ENCODE data around the gene OR56B4.
"Not testable (repeated sequence)": the region's sequence is repeated elsewhere in the genome, so short reads cannot be mapped to it uniquely, and the experiment has no call there.

Gene OR56B4

GRCh38 chr11:6132431-6132830, 24.9 kb downstream of the OR56B4 start:
- TF ChIP-seq HDGF (IDR thresholded peaks at IDR 0.05; ENCODE audit: borderline replicate concordance) (no peak), L3MBTL2 (conservative IDR thresholded peaks at IDR 0.05) (no peak), BHLHE40 (IDR thresholded peaks at IDR 0.05; ENCODE audit: borderline replicate concordance) (no peak), TARDBP (IDR thresholded peaks at IDR 0.05) (no peak), CTBP1 (IDR thresholded peaks at IDR 0.05; ENCODE audit: borderline replicate concordance) (no peak)
- no peak for DNase-seq (ENCODE audit: extremely low spot score)
- ChIA-PET POLR2A (no interaction called here), CTCF (no interaction called here)

GRCh38 chr11:6135936-6136335, 28.5 kb downstream of the OR56B4 start:
- DNase-seq (ENCODE audit: extremely low spot score); POLR2A ChIA-PET: not testable (repeated sequence)
- CTCF ChIA-PET: interaction anchor here (1.4 kb wide), 1 partner anchor 227 kb away, joined by 4 read pairs; no protein-coding TSS in a partner anchor

DNA sequence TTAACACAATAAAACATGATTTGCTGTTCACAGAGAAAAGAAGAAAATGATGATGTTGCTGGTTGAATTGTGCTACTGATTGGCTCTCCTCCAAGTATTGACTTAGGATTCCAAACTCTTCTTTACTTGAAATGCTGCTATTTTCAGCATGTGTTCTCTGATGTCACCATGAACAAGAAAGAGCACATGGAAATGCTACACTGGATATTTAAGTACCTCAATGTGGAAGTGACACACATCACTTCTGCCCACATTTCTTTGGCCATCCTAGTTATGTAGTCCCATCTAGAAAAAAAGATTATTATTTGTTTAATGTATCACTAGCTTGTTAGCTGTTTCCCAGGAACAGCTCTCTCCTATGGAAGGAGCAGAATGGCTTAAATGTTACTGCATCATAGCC, 35.5 kb downstream of the OR56B4 start:
- DNase-seq (ENCODE audit: extremely low spot score): no peak
- TF ChIP-seq CTBP1 (IDR thresholded peaks at IDR 0.05; ENCODE audit: borderline replicate concordance): no peak
- TF ChIP-seq SUZ12 (IDR thresholded peaks at IDR 0.05): no peak
- no peak for TF ChIP-seq ZNF384 (IDR thresholded peaks at IDR 0.05)
- ChIA-PET POLR2A (no interaction called here), CTCF (no interaction called here)

DNA sequence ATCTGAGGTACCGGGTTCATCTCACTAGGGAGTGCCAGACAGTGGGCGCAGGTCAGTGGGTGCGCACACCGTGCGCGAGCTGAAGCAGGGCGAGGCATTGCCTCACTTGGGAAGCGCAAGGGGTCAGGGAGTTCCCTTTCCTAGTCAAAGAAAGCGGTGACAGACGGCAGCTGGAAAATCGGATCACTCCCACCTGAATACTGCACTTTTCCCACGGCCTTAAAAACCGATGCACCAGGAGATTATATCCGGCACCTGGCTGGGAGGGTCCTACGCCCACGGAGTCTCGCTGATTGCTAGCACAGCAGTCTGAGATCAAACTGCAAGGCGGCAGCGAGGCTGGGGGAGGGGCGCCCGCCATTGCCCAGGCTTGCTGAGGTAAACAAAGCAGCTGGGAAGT, 36.3 kb downstream of the OR56B4 start:
- DNase-seq (ENCODE audit: extremely low spot score); POLR2A ChIA-PET; CTCF ChIA-PET: not testable (repeated sequence)

DNA sequence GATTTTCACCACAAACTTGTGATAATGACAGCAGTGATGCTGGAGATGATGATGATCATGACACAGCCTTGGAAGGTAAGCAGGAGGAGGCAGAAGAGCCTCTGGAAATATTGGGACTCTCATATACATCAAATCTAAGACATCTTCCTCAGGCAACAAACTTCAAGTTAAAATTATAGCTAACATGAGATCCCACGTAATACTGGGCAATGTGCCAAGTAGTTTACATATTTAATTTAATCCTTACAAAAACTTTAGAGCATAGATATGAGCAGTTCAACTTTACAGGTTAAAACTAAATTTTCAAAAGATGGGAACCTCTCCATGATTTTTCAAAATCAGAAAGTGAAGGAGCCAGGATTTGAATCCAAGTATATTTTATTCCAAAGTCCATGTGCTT, 43.6 kb downstream of the OR56B4 start:
- CTCF ChIA-PET: no interaction called here
- POLR2A ChIA-PET: no interaction called here
- TF ChIP-seq ZNF384 (IDR thresholded peaks at IDR 0.05) (no peak), HDGF (IDR thresholded peaks at IDR 0.05; ENCODE audit: borderline replicate concordance) (no peak), CTBP1 (IDR thresholded peaks at IDR 0.05; ENCODE audit: borderline replicate concordance) (no peak), SUZ12 (IDR thresholded peaks at IDR 0.05) (no peak), ELF4 (IDR thresholded peaks at IDR 0.05) (no peak), TARDBP (IDR thresholded peaks at IDR 0.05) (no peak), L3MBTL2 (conservative IDR thresholded peaks at IDR 0.05) (no peak), FOXA1 (IDR thresholded peaks at IDR 0.05) (no peak), ARNT (IDR thresholded peaks at IDR 0.05) (no peak), LEF1 (IDR thresholded peaks at IDR 0.05; ENCODE audit: borderline replicate concordance) (no peak), SP1 (IDR thresholded peaks at IDR 0.05) (no peak), FOXM1 (IDR thresholded peaks at IDR 0.05; ENCODE audit: borderline replicate concordance) (no peak)
- TF ChIP-seq, protein P1, sequence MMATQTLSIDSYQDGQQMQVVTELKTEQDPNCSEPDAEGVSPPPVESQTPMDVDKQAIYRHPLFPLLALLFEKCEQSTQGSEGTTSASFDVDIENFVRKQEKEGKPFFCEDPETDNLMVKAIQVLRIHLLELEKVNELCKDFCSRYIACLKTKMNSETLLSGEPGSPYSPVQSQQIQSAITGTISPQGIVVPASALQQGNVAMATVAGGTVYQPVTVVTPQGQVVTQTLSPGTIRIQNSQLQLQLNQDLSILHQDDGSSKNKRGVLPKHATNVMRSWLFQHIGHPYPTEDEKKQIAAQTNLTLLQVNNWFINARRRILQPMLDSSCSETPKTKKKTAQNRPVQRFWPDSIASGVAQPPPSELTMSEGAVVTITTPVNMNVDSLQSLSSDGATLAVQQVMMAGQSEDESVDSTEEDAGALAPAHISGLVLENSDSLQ (IDR thresholded peaks at IDR 0.05): no peak
- DNase-seq (ENCODE audit: extremely low spot score): no peak

GRCh38 chr11:6152126-6152525, 44.6 kb downstream of the OR56B4 start:
- ChIA-PET POLR2A (no interaction called here), CTCF (no interaction called here)
- TF ChIP-seq SUZ12 (IDR thresholded peaks at IDR 0.05) (no peak), ARNT (IDR thresholded peaks at IDR 0.05) (no peak), LEF1 (IDR thresholded peaks at IDR 0.05; ENCODE audit: borderline replicate concordance) (no peak)
- no peak for DNase-seq (ENCODE audit: extremely low spot score)

GRCh38 chr11:6156628-6157359, 49.3 kb downstream of the OR56B4 start:
- POLR2A ChIA-PET: no interaction called here
- CTCF ChIA-PET: interaction anchor here (0.6 kb wide), 1 partner anchor 109 kb away, joined by 4 read pairs; no protein-coding TSS in a partner anchor
- TF ChIP-seq NFRKB (IDR thresholded peaks at IDR 0.05): no peak
- TF ChIP-seq HDGF (IDR thresholded peaks at IDR 0.05; ENCODE audit: borderline replicate concordance): no peak
- TF ChIP-seq LEF1 (IDR thresholded peaks at IDR 0.05; ENCODE audit: borderline replicate concordance): no peak
- no peak for TF ChIP-seq FOXM1 (IDR thresholded peaks at IDR 0.05; ENCODE audit: borderline replicate concordance)
- TF ChIP-seq, protein P1 (IDR thresholded peaks at IDR 0.05): no peak
- TF ChIP-seq ELF4 (IDR thresholded peaks at IDR 0.05): no peak
- TF ChIP-seq CTBP1 (IDR thresholded peaks at IDR 0.05; ENCODE audit: borderline replicate concordance): no peak
- no peak for TF ChIP-seq FOXA1 (IDR thresholded peaks at IDR 0.05)
- no peak for TF ChIP-seq L3MBTL2 (conservative IDR thresholded peaks at IDR 0.05)
- TF ChIP-seq SUZ12 (IDR thresholded peaks at IDR 0.05): no peak
- DNase-seq (ENCODE audit: extremely low spot score): no peak
